Measurements from ENCODE around the gene PSD2.

- TF ChIP-seq EZH2 (IDR thresholded peaks at IDR 0.05) (no peak), POLR2AphosphoS5 (IDR thresholded peaks at IDR 0.05; ENCODE audit: borderline replicate concordance, low read depth, low read length) (no peak), FOXP2 (optimal IDR thresholded peaks at IDR 0.05; ENCODE audit: control extremely low read depth, extremely low read length, insufficient read depth) (no peak)
These were observed 21.8 kb downstream of the PSD2 start for GRCh38 chr5:139817362-139817761.

Data from SK-N-MC (cell line).